HL-60 (cell line): ENCODE measurements around the gene MSANTD3.

Experiments used
- CTCF ChIP-seq: IDR thresholded peaks from one replicate; pipeline ENCODE4 v1.5.1; 2011; ENCODE audit warnings: low read length, control low read depth, inconsistent platforms; ENCODE audit not compliant: insufficient read depth
- GABPA ChIP-seq: IDR thresholded peaks from 2 replicates; pipeline ENCODE4 v1.6.1; 2012; ENCODE audit warnings: low read depth
- POLR2AphosphoS5 ChIP-seq: IDR thresholded peaks from 2 replicates; pipeline ENCODE4 v1.6.1; 2012; ENCODE audit warnings: low read depth
- SPI1 ChIP-seq: IDR thresholded peaks from 2 replicates; pipeline ENCODE4 v1.6.1; 2012; ENCODE audit warnings: low read depth, mild to moderate bottlenecking, borderline replicate concordance

- TF ChIP-seq CTCF (no peak), POLR2AphosphoS5 (no peak), GABPA (no peak), SPI1 (no peak)
Measured at GRCh38 chr9:100489836-100490235, 62.9 kb downstream of the MSANTD3 start.
